CD14-positive monocyte (primary cell): ENCODE results near the gene CHST15. TPM values are rescaled to one million over a fixed set of nuclear protein-coding genes. Genes with fewer than 3 reads are reported as not detected.

Experiments used
- DNase-seq, 3 donors: peaks; one replicate each; pipeline ENCODE4 v3.0.0-alpha.2; 2011 to 2022
- H2AFZ ChIP-seq: 2 replicates; pipeline ENCODE4 v1.6.0; 2012; ENCODE audit warnings: mild to moderate bottlenecking, low read depth, low read length, inconsistent platforms; ENCODE audit not compliant: insufficient read depth, poor library complexity, severe bottlenecking
- H3K27ac ChIP-seq, 2 donors: 1 replicate in 1 of 2; 2 replicates in 1 of 2; pipeline ENCODE4 v1.5.1; 2012 to 2013; ENCODE audit warnings: low read length in 2 of 2, control low read depth in 1 of 2, inconsistent platforms in 1 of 2, low read depth in 1 of 2, mild to moderate bottlenecking in 1 of 2
- H3K27me3 ChIP-seq, 2 donors: one replicate each; pipeline versions ENCODE4 v1.6.0 to v1.6.1; 2011 to 2013; ENCODE audit warnings: low read length in 2 of 2; ENCODE audit not compliant: control insufficient read depth in 2 of 2, insufficient read depth in 2 of 2
- H3K36me3 ChIP-seq, 2 donors: replicated peaks in 1 of 2; 1 replicate in 1 of 2; 2 replicates in 1 of 2; pipeline versions ENCODE4 v1.5.1 to v1.6.1; 2012 to 2013; ENCODE audit warnings: low read length in 2 of 2, control low read depth in 1 of 2, inconsistent platforms in 1 of 2, mild to moderate bottlenecking in 1 of 2; ENCODE audit not compliant: insufficient read depth in 2 of 2, control insufficient read depth in 1 of 2
- H3K4me1 ChIP-seq, 2 donors: 1 replicate in 1 of 2; 2 replicates in 1 of 2; pipeline versions ENCODE4 v1.5.1 to v1.6.1; 2012 to 2013; ENCODE audit warnings: low read length in 2 of 2, control low read depth in 1 of 2, inconsistent platforms in 1 of 2, mild to moderate bottlenecking in 1 of 2, moderate library complexity in 1 of 2; ENCODE audit not compliant: insufficient read depth in 2 of 2, control insufficient read depth in 1 of 2
- H3K4me2 ChIP-seq: replicated peaks from 2 replicates; pipeline ENCODE3; 2012; ENCODE audit warnings: low read length, moderate library complexity, mild to moderate bottlenecking; ENCODE audit not compliant: poor library complexity, severe bottlenecking; ENCODE audit errors: extremely low read depth
- H3K4me3 ChIP-seq, 3 experiments: fragments of 200-600 bp in 1 of 3; sonication (generic) in 1 of 3; replicated peaks in 1 of 3; 1 replicate in 2 of 3; 2 replicates in 1 of 3; pipeline ENCODE4 v1.5.1; 2011 to 2013; ENCODE audit warnings: low read length in 3 of 3, mild to moderate bottlenecking in 3 of 3, control low read depth in 2 of 3, low read depth in 2 of 3, inconsistent platforms in 1 of 3, moderate library complexity in 1 of 3
- H3K79me2 ChIP-seq: 2 replicates; pipeline ENCODE4 v1.6.0; 2012; ENCODE audit warnings: mild to moderate bottlenecking, control low read depth, inconsistent platforms, low read length, moderate library complexity; ENCODE audit not compliant: insufficient read depth
- H3K9ac ChIP-seq: 2 replicates; pipeline ENCODE4 v1.6.0; 2017; ENCODE audit warnings: low read length, mild to moderate bottlenecking; ENCODE audit not compliant: insufficient read depth, poor library complexity, severe bottlenecking
- H3K9me3 ChIP-seq, 2 donors: replicated peaks in 1 of 2; 1 replicate in 1 of 2; 2 replicates in 1 of 2; pipeline versions ENCODE4 v1.5.1 to v1.6.1; 2012 to 2013; ENCODE audit warnings: low read length in 2 of 2, control low read depth in 1 of 2; ENCODE audit not compliant: control insufficient read depth in 1 of 2, insufficient read depth in 1 of 2
- H4K20me1 ChIP-seq: 2 replicates; pipeline ENCODE4 v1.6.0; 2012; ENCODE audit warnings: mild to moderate bottlenecking, low read length, control low read depth, moderate library complexity; ENCODE audit not compliant: insufficient read depth
- H3K27ac Mint-ChIP-seq, 7 donors: one replicate each; pipeline ENCODE4 v1.8.0; 2020; ENCODE audit warnings: mild to moderate bottlenecking in 7 of 7, mixed read lengths in 7 of 7, moderate library complexity in 6 of 7, inconsistent platforms in 2 of 7
- H3K27me3 Mint-ChIP-seq, 3 donors: one replicate each; pipeline ENCODE4 v1.8.0; 2021 to 2022; ENCODE audit warnings: low read depth in 3 of 3, mild to moderate bottlenecking in 3 of 3, mixed read lengths in 3 of 3, moderate library complexity in 3 of 3, inconsistent platforms in 1 of 3
- H3K36me3 Mint-ChIP-seq, 2 donors: one replicate each; pipeline ENCODE4 v1.8.0; 2020; ENCODE audit warnings: mixed read lengths in 2 of 2, inconsistent platforms in 1 of 2, mild to moderate bottlenecking in 1 of 2
- H3K4me1 Mint-ChIP-seq: one replicate; pipeline ENCODE4 v1.8.0; 2020; ENCODE audit warnings: mild to moderate bottlenecking, mixed read lengths
- H3K4me3 Mint-ChIP-seq, 2 donors: one replicate each; pipeline ENCODE4 v1.8.0; 2020; ENCODE audit warnings: mild to moderate bottlenecking in 2 of 2, mixed read lengths in 2 of 2, moderate library complexity in 1 of 2
- H3K9me3 Mint-ChIP-seq, 7 donors: one replicate each; pipeline ENCODE4 v1.8.0; 2020 to 2022; ENCODE audit warnings: mixed read lengths in 7 of 7, mild to moderate bottlenecking in 6 of 7, moderate library complexity in 6 of 7, inconsistent platforms in 2 of 7
- CTCF ChIP-seq: fragments of 200-600 bp; IDR thresholded peaks from one replicate; pipeline ENCODE4 v1.8.0; 2022; ENCODE audit warnings: antibody characterized with exemption, mild to moderate bottlenecking
- WGBS: methylation state at CpG from one replicate; pipeline ENCODE4 v1.1.5; 2013; ENCODE audit warnings: missing lambda C conversion rate; ENCODE audit not compliant: insufficient coverage; 5-methylcytosine and 5-hydroxymethylcytosine counted together
- intact Hi-C, 2 donors: fragments of 100-400 bp; cut with micrococcal nuclease; formaldehyde crosslinking; loops; one replicate each; pipeline versions ENCODE4 v1.15.0 to v1.15.1; 2023
- polyA plus RNA-seq, 3 donors: library from polyadenylated mRNA; depleted of rRNA in 1 of 3; unstranded in 2 of 3; stranded (reverse) in 1 of 3; fragments of 300-500 nt in 2 of 3; fragments of >200 nt in 1 of 3; fragmentation: Illumina TruSeq in 2 of 3; gene quantifications; 1 replicate in 2 of 3; 2 replicates in 1 of 3; pipeline ENCODE4 v1.2.3, GENCODE V29; 2012 to 2021

CHST15 gene
- polyA plus RNA-seq, 3 donors = 54.4 to 106 (median 87.5) TPM

- H3K36me3 ChIP-seq = no peaks in the 10 kb centered on the region
- H2AFZ ChIP-seq = peak overlapping the region; percentile 54
- Mint-ChIP-seq H3K27ac (peak overlapping the region; percentile 57 to 100 (median 98)), H3K4me3 (peak overlapping the region; percentile 74 to 79), H3K27me3 (peaks cover 47 to 58% (median 51%) of the 10 kb centered on the region in 3 donors), H3K36me3 (peaks cover 11 to 29% of the 10 kb centered on the region in 2 donors), H3K9me3 (peaks cover 0 to 21% (median 10%) of the 10 kb centered on the region in 7 donors), H3K4me1 (peaks cover 63% of the 10 kb centered on the region)
- H3K4me1 ChIP-seq = peaks cover 56 to 64% of the 10 kb centered on the region in 2 donors
- peak overlapping the region; percentile 72 for H3K4me2 ChIP-seq
- DNase-seq = peak; percentile 81 to 83 (median 81)
- H3K27ac ChIP-seq = peak overlapping the region in 1 of 2 donors; percentile 98
- no peaks in the 10 kb centered on the region for H4K20me1 ChIP-seq
- H3K4me3 ChIP-seq = peak overlapping the region; percentile 21 to 75 (median 28)
- intact Hi-C loops = loop anchor here (1.0 to 5.0 kb wide), 5 partner anchors 38 to 398 kb away; partner anchors contain the start of gene CHST15 (in 2 of the 2)
- H3K79me2 ChIP-seq = no peaks in the 10 kb centered on the region
- WGBS = 4% methylated on average over 23 of the region's 30 CpGs
- H3K9me3 ChIP-seq = peaks cover 0 to 23% of the 10 kb centered on the region in 2 donors
- H3K9ac ChIP-seq = peak overlapping the region; percentile 55
- peaks cover 31 to 46% of the 10 kb centered on the region in 2 donors for H3K27me3 ChIP-seq
- TF ChIP-seq CTCF = peak; percentile 98
Observed at GRCh38 chr10:123994417-123995081, 98.8 kb downstream of the CHST15 start.

- intact Hi-C loops = loop anchor here (1.0 to 5.0 kb wide), 2 partner anchors 396 to 399 kb away; no protein-coding TSS in a partner anchor
- peaks cover 0 to 23% of the 10 kb centered on the region in 2 donors for H3K9me3 ChIP-seq
- TF ChIP-seq CTCF = no peak
- peak overlapping the region; percentile 72 for H3K4me2 ChIP-seq
- H2AFZ ChIP-seq = peak overlapping the region; percentile 30
- no peak overlapping the region for H3K9ac ChIP-seq
- no peak overlapping the region for H3K27ac ChIP-seq
- H3K4me3 Mint-ChIP-seq = peak overlapping the region in 1 of 2 donors; percentile 79
- H3K9me3 Mint-ChIP-seq = peaks cover 0 to 21% (median 10%) of the 10 kb centered on the region in 7 donors
- H3K27ac Mint-ChIP-seq = peak overlapping the region in 4 of 7 donors; percentile 31 to 100 (median 74)
- peaks cover 49 to 56% of the 10 kb centered on the region in 2 donors for H3K4me1 ChIP-seq
- H3K36me3 ChIP-seq = no peaks in the 10 kb centered on the region
- no peaks in the 10 kb centered on the region for H4K20me1 ChIP-seq
- no peaks in the 10 kb centered on the region for H3K79me2 ChIP-seq
- H3K4me1 Mint-ChIP-seq = peaks cover 55% of the 10 kb centered on the region
- peaks cover 55 to 63% (median 59%) of the 10 kb centered on the region in 3 donors for H3K27me3 Mint-ChIP-seq
- H3K27me3 ChIP-seq = peaks cover 38 to 54% of the 10 kb centered on the region in 2 donors
- WGBS = 68% methylated on average over 7 of the region's 17 CpGs
- H3K36me3 Mint-ChIP-seq = peaks cover 9 to 23% of the 10 kb centered on the region in 2 donors
- peak overlapping the region in 1 of 3 experiments; percentile 75 for H3K4me3 ChIP-seq
- DNase-seq = no peak
Observed at GRCh38 chr10:123993534-123994416, 99.6 kb downstream of the CHST15 start.
